Fibroblast of skin of left biceps (primary cell): Measurements from ENCODE around the gene ACBD4.
"Not testable (repeated sequence)": the region's sequence is repeated elsewhere in the genome, so short reads cannot be mapped to it uniquely, and the experiment has no call there.

ENCODE experiments used
- DNase-seq, 2 experiments: peaks; one replicate each; pipeline ENCODE4 v3.0.0-alpha.2; 2013; ENCODE audit warnings: low read depth in 2 of 2

ACBD4 gene

DNA sequence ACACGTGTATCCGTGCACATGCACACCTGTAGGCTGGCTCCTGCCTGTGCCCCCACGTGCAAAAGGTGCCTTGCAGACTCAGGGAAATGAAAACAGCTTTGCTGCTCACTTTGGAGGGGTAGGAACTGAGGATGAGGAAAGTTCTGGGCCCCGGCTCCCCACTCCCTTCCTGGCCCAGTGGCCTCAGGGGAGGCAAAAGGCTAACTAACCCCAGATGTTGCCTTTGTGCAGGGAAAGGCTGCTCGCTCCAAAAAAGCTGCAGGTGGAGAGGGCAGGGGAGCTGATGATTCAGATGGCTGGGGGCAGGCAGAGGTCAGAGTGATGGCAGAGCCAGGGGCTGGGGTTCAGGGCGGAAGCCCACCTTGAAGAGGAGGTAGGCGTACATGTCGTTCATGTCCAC, 15.5 kb upstream of the ACBD4 start:
- DNase-seq = no peak

- DNase-seq = no peak
Measured at GRCh38 chr17:45120558-45120957, 14.9 kb upstream of the ACBD4 start.

DNA sequence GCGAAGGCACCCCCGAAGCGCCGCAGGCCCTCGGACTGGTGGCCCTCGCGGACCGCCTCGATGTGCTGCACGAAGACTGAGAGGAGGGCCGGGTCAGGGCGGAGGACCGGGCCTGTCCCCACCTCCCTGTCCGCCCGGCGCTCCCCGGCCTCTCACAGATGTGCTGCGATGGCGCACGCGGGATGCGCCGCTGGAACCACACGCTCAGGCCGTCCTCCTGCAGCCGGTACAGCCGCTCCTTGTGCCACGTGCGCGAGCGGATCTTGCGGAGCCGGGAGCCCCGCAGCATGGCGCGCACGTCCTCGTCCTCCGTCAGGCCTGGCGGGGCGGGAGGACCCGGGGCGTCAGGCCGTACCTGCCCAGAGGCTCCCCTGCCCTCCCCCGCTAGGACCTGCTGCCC, 14.4 kb upstream of the ACBD4 start:
- no peak for DNase-seq

DNA sequence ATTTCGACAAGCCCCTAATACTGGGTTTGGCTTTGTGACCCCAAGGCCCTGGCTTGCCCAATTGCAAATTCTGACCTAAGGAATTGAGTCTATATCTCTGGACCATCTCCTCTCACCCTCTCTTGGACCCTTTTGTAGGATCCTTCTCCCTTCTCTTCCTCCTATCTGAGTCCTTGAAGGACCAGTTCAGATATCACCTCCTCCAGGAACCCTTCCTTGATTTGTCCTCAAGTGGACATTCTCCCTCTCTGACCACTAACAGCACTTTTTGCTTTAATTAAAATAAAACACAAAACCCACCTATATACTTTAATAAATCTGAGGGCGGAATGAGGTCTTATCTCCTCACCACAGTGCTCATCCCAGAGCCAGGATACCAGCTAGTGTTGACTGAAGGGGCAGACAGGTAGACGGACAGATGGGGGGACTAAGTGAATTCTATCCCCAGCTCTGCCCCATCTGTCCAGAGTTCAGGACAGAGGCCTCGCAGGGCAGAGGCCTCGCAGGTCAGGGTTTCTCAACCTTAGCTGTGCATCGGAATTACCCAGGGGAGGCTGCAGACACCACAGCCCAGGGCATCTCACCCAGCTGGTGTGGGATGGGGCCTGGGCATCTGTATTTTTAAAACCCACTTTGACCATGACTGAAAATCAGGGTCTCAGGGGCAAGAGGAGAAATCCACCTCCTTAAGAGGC, 12.3 kb upstream of the ACBD4 start:
- DNase-seq = no peak

- DNase-seq = peak; percentile 42 to 49
Measured at GRCh38 chr17:45123930-45124796, 11.3 kb upstream of the ACBD4 start.

DNA sequence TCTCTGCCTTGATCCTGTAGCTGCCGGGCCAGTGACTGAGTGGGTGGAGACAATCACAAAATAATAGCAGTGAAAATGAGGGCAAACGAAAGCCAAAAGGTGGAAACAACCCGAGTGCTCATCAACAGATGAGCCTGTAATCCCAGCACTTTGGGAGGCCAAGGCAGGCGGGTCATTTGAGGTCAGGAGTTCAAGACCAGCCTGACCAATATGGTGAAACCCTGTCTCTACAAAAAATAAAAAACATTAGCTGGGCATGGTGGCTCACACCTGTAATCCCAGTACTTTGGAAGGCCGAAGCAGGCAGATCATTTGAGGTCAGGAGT, 10.7 kb upstream of the ACBD4 start:
- DNase-seq = not testable (repeated sequence)

- no peak for DNase-seq
Measured at GRCh38 chr17:45125509-45125908, 10.0 kb upstream of the ACBD4 start.

DNA sequence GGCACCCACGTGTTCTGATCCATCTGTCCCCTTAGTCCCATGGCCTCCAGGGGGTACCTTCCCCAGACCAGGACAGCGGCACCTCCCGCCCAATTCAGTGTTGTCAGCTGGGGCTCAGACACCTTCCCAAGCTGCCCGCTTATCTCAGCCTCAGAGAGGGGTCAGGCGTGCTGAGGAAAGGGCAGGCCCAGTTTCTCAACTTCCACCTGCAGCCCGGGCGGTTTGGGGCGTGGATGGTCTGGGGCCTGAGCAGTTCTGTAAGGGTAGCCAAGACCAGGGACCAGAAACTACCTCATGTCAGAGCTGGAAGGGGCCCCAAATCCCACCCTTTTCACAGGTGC, 8.3 kb upstream of the ACBD4 start:
- no peak for DNase-seq

DNA sequence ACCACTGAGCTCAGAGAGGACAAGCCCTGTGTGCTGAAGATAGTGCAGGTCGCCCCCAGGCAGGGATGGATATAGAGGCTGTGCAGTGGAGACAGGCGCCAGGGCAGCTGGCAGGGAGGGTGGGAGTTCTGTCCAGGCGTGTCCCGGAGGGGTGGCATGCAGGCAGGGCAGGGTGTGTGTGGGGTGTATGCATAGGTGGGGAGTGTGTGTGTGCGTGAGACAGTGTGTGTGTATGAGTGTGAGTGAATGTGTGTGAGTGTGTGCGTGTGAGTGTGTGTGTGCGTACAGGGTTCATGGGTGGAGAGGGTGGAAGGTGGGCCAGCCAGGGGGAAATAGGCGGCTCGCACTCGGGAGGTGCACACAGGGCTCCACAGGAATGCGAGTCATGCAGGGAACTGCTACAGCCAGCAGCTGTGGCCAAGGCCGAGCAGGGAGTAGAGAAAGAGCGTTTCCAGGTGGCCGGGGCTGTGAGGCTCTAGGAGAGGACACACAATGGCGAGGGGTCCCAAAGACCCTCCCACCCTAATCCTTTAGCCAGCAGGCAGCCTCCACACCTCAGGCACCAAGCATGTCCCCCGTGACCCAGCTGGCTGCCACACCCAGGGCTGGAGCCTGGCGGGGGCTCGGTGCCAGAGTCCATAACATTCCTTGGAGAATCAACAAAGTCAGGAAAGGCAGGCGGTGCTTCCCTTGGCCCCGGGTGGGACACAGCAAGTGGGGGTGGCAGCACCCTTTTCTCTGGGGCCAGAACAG, 7.8 kb upstream of the ACBD4 start:
- DNase-seq = no peak

DNA sequence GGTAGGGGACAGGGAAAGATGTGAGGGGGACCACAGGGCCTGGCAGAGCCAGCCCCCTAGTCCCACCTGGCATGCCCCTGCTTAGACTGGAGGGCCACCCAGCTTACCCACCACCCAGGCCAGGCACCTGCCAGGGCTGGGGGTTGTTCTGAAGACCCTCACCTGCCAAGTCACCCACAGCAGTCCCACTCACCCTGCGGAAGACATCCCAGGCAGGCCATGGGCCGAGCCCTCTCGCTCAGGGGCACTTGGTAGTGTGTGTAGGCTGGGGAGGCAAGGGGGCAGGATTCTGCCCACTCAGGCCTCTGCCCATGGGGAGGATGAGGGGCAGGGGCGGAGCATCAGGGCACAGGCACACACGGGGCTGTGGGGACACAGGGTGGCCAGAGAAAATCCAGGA, 7.2 kb upstream of the ACBD4 start:
- no peak for DNase-seq

- no peak for DNase-seq
Measured at GRCh38 chr17:45128989-45129388, 6.5 kb upstream of the ACBD4 start.

GRCh38 chr17:45129426-45129939, 6.0 kb upstream of the ACBD4 start:
- no peak for DNase-seq

- no peak for DNase-seq
Measured at GRCh38 chr17:45129940-45130680, 5.4 kb upstream of the ACBD4 start.

GRCh38 chr17:45130681-45131615, 4.5 kb upstream of the ACBD4 start:
- DNase-seq = no peak

DNA sequence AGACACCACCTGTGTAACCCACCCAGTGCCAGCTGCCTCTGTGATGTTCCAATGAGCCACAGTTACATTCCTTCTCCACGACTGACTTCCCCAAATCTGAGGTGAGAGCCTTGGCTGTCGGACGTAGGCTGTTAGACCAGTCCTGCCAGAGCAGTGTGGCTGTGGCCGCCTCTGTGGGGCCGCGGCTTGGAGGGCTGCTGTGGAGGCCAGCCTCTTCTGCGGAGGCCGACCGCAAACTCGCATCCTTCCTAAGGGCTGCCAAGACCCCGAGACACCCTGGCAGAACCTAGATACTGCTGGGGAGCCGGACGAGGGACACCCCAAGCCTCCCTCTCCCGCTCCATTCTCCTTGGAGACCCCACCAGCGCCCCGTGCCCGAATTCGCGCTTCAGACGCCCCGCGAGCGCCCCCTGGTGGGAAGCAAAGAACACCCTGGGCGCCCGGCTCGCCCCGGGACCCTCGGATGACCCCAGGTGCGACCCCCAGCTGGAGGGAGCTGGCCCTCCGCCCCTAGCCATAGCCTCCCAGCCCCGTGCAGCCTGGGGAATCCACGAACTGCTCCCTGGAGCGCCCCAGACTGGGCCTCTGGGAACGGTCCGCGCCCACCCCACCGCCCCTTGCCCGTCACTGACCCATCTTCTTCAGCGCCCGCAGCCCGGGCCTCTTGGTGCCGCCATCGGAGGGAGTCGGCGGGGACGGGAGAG, 3.7 kb upstream of the ACBD4 start:
- no peak for DNase-seq

DNA sequence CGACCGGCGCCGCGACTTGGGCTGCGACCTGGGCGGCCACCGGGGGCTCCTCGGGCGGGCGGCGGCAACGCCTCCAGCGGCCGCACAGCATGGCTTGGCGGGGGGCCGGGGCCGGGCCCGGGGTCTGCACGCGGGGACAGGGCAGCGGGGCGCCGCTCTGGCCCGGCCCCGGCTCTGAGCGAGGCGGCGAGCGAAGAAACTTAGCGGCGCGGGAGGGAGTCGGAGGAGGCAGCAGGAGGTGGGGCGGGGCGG, 3.2 kb upstream of the ACBD4 start, which contains the start of gene PLCD3:
Gene PLCD3 (minus strand): TSS at position 196 of the 252 bp plus-strand sequence. CDS start 105 bp downstream, at position 91.
- no peak for DNase-seq

- DNase-seq = no peak
Measured at GRCh38 chr17:45132572-45133463, 2.7 kb upstream of the ACBD4 start.

DNA sequence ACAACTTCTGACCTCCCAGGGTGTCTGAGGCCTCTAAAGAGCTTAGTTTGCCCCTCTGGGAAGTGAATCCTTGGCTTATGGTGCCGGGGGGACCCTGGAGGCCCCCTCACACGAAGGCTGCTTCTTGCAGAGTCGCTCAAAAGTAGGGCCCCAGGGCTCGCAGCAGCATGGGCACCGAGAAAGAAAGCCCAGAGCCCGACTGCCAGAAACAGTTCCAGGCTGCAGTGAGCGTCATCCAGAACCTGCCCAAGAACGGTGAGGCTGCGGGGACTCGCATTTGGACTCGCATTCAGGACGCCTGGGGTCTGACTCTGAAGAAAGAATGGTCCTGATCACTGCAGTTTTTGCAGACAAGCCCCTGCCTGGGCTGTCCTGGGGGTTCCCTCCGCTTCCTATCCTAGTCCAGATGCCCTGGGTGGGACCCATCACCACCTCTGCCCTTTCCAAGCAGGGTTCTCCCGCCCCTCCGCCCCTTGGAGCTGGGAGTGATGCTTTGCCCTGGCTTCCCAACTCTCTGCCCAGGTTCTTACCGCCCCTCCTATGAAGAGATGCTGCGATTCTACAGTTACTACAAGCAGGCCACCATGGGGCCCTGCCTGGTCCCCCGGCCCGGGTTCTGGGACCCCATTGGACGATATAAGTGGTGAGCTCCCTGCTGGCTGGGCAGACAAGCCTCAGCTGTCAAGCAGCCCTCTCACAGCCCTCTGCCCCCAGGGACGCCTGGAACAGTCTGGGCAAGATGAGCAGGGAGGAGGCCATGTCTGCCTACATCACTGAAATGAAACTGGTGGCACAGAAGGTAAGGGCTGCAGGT, 698 bp downstream of the ACBD4 start:
- DNase-seq = no peak
